Muscle layer of duodenum (tissue), 2 donors: ENCODE results near the gene UBLCP1.
"Not testable (repeated sequence)": the region's sequence is repeated elsewhere in the genome, so short reads cannot be mapped to it uniquely, and the experiment has no call there.

Source experiments
- H3K27ac ChIP-seq: one replicate; pipeline ENCODE4 v1.7.0; 2013; ENCODE audit warnings: mild to moderate bottlenecking, low read length
- H3K27me3 ChIP-seq: one replicate; pipeline ENCODE4 v1.7.0; 2013; ENCODE audit warnings: low read depth, mild to moderate bottlenecking, control low read depth, low read length
- H3K36me3 ChIP-seq, 2 donors: one replicate each; pipeline ENCODE4 v1.7.0; 2013; ENCODE audit warnings: low read length in 2 of 2, control low read depth in 1 of 2, mild to moderate bottlenecking in 1 of 2; ENCODE audit not compliant: insufficient read depth in 2 of 2, control insufficient read depth in 1 of 2
- H3K4me1 ChIP-seq, 2 donors: one replicate each; pipeline ENCODE4 v1.7.0; 2013; ENCODE audit warnings: low read length in 2 of 2, mild to moderate bottlenecking in 2 of 2, control low read depth in 1 of 2, moderate library complexity in 1 of 2; ENCODE audit not compliant: insufficient read depth in 2 of 2, control insufficient read depth in 1 of 2
- H3K4me3 ChIP-seq, 2 donors: one replicate each; pipeline ENCODE4 v1.7.0; 2013; ENCODE audit warnings: low read length in 2 of 2, low read depth in 1 of 2, mild to moderate bottlenecking in 1 of 2
- H3K9me3 ChIP-seq, 2 donors: one replicate each; pipeline ENCODE4 v1.7.0; 2013; ENCODE audit warnings: low read length in 2 of 2, control low read depth in 1 of 2, mild to moderate bottlenecking in 1 of 2; ENCODE audit not compliant: control insufficient read depth in 1 of 2
- donor health status: healthy.

Gene UBLCP1

DNA sequence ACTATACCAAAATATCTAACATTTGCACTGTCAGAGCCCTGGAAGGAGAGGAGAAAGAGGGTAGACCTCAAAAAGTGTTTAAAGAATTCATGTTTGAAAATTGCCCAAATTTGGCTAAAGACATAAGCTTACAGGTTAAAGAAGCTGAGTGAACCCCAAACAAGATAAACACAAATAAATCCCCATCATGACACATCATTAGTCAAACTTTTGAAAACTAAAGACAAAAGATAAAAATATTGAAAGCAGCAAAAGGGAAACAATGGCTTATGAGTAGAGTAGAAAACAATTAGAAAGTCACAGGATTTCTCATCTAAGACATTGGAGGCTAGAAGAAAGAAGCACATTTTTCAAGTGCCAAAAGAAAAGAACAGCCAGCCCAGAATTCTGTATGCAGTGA lies 6.1 kb upstream of the UBLCP1 start:
- H3K27ac ChIP-seq: no peak overlapping the region
- H3K36me3 ChIP-seq: no peaks in the 10 kb centered on the region
- no peaks in the 10 kb centered on the region for H3K27me3 ChIP-seq
- H3K9me3 ChIP-seq: no peaks in the 10 kb centered on the region
- H3K4me3 ChIP-seq: no peak overlapping the region
- no peaks in the 10 kb centered on the region for H3K4me1 ChIP-seq

DNA sequence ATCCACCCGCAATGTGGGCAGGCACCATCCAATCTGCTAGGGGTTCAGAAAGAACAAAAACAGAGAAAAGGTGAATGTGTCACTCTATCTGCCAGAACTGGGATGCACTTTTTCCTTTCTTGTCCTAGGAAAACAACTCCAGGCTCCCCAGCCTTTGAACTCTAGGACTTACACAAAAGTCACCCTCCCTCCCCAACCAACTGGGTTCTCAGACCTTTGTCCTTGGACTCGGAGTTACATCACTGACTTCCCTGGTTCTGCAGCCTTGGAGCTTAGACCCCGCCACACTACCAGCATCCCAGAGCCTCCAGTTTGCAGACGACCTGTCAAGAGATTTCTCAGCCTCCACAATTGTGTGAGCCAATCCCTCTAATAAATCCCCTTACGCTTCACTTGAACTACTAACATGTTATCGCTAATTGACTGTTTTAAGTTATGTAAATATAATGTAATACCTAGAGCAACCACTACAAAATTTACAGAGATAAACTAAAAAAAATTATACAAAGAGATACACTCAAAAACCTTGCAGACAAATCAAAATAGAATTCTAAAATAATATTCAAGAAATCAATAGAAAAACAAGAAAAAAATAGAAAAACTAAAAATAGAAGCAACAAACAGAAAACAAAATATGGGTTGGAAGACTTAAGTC lies 5.3 kb upstream of the UBLCP1 start:
- Histone ChIP-seq H3K4me1 (no peaks in the 10 kb centered on the region), H3K27ac (no peak overlapping the region), H3K27me3 (no peaks in the 10 kb centered on the region), H3K9me3 (no peaks in the 10 kb centered on the region), H3K4me3 (no peak overlapping the region), H3K36me3 (peaks cover 0 to 2% of the 10 kb centered on the region in 2 donors)

DNA sequence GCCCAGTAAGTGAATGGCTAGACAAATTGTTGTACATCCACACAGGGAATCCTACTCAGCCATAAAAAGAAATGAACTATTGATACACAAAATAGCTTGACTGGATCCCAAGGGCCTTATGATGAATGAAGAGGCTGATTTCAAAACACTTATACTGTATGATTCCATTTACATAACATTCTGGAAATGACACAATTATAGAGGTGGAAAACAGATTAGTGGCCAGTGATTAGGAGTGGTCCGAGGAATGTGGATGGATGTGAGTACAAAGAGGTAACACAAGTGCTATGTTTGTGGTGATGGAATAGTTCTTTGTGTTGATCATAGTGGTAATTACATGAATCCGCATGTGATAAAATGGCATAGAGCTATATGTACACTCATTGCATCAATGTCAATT lies 4.7 kb upstream of the UBLCP1 start:
- H3K9me3 ChIP-seq: no peaks in the 10 kb centered on the region
- peaks cover 0 to 4% of the 10 kb centered on the region in 2 donors for H3K36me3 ChIP-seq
- no peak overlapping the region for H3K27ac ChIP-seq
- H3K4me1 ChIP-seq: no peaks in the 10 kb centered on the region
- H3K27me3 ChIP-seq: no peaks in the 10 kb centered on the region
- H3K4me3 ChIP-seq: no peak overlapping the region

DNA sequence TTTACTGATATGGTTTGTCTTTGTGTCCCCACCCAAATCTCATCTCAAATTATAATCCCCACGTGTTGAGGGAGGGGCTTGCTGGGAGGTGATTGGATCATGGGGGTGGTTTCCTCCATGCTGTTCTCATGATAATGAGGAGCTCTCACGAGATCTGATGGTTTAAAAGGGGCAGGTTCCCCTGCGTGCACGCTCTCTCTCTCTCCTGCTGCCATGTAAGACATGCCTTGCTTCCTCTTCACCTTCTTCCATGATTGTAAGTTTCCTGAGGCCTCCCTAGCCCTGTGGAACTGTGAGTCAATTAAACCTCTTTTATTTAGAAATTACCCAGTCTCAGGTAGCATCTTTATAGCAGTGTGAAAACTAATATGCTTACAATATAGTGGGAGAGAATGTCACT lies 2.9 kb upstream of the UBLCP1 start:
- not testable (repeated sequence) for H3K36me3 ChIP-seq, H3K9me3 ChIP-seq, H3K27ac ChIP-seq, H3K27me3 ChIP-seq, H3K4me3 ChIP-seq, H3K4me1 ChIP-seq

DNA sequence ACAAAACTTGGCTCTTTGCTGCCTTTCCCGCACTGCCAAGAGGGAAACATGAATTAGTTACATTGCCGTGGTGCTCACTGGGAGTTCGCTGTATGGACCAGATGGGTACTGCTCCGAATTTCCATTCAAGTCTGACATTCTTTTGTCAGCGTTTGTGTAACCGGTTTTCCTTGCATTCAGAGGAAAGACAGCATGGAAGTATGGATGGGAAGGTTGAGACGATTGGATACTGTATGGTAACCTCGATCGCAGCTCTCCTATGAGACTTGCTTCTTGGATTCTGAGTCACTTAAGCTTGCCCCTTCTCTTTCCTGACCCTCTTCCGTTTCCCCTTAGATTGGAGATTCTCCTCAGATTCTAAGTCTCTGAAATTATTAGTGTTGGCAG lies 625 bp upstream of the UBLCP1 start:
- no peaks in the 10 kb centered on the region for H3K9me3 ChIP-seq
- peaks cover 0 to 4% of the 10 kb centered on the region in 2 donors for H3K36me3 ChIP-seq
- H3K27me3 ChIP-seq: no peaks in the 10 kb centered on the region

DNA sequence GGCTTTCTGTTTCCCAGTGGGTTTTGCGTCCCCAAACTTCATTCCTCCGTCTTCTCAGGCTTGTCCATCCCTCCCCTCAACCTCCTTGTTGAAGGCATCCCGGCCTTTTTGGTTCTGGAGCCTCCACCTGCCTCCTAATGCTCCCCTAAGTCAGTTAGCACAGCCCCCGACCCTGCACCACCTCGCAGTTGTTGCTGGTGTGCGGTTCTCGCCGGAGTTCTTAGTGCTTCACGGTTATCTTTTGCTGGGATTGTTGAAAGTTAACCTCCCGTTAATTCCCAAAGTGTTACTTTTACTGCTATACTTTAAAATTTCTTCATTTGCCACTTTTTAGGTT lies 447 bp downstream of the UBLCP1 start:
- peak overlapping the region; percentile 95 for H3K27ac ChIP-seq
- no peaks in the 10 kb centered on the region for H3K27me3 ChIP-seq

More for the DNA sequence above, 625 bp upstream of the UBLCP1 start:
- Histone ChIP-seq H3K4me1 (peaks cover 9 to 10% of the 10 kb centered on the region in 2 donors), H3K27ac (peak overlapping the region; percentile 95), H3K4me3 (peak overlapping the region; percentile 93 to 99)

DNA sequence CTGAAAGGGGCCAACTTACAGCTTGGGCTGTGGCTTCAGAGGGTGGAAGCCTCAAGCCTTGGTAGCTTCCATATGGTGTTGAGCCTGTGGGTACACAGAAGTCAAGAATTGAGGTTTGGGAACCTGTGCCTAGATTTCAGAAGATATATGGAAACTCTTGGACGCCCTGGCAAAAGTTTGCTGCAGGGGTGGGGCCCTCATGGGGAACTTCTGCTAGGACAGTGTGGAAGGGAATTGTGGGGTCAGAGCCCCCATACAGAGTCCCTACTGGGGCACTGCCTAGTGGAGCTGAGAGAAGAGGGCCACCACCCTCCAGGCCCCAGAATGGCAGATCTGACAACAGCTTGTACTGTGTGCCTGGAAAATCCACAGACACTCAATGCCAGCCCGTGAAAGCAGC lies 3.7 kb downstream of the UBLCP1 start:
- not testable (repeated sequence) for H3K9me3 ChIP-seq, H3K27me3 ChIP-seq, H3K27ac ChIP-seq, H3K4me1 ChIP-seq, H3K4me3 ChIP-seq
- peaks cover 8 to 14% of the 10 kb centered on the region in 2 donors for H3K36me3 ChIP-seq

More for the DNA sequence above, 447 bp downstream of the UBLCP1 start:
- Histone ChIP-seq H3K4me1 (peaks cover 9 to 10% of the 10 kb centered on the region in 2 donors), H3K36me3 (peaks cover 0 to 4% of the 10 kb centered on the region in 2 donors), H3K4me3 (peak overlapping the region; percentile 93 to 99), H3K9me3 (no peaks in the 10 kb centered on the region)

DNA sequence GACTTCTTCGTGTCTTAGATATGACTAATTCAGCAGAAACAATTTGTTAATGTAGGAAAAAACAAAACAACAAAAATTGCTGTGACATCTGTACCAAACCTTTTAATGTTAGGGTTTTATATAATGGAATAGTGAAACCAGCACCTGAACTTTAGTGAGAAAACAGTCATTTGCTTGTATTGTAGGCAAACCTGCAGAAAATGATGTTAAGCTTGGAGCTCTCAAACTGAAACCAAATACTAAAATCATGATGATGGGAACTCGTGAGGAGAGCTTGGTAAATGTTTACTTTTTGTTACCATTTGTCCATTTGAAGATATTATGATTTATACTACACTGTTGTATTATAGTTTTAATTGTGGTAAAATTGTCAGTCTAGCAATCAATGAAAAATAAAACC lies 6.6 kb downstream of the UBLCP1 start:
- Histone ChIP-seq H3K27me3 (no peaks in the 10 kb centered on the region), H3K9me3 (no peaks in the 10 kb centered on the region), H3K4me1 (peaks cover 0 to under 1% of the 10 kb centered on the region in 2 donors), H3K4me3 (no peak overlapping the region), H3K36me3 (peaks cover 13 to 33% of the 10 kb centered on the region in 2 donors), H3K27ac (no peak overlapping the region)

DNA sequence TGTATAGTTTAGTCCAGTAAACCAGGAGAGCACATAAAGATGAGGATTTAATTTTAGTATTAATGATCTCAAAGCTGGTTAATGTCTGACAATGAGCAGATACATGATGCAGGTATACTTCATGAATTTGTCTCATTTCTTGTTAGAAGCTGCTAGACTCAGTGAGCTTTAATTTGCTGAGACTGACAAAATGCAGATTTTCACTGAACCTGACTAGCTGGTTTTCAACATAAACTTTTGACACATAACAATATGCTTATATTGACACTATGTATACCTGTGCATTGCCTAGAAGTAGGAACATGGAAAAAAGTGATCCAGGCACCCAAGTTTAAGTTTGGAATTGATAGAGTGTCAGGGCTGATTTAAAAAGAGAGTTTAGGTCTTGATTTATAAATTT lies 10.8 kb downstream of the UBLCP1 start:
- H3K27ac ChIP-seq: no peak overlapping the region
- H3K9me3 ChIP-seq: no peaks in the 10 kb centered on the region
- no peak overlapping the region for H3K4me3 ChIP-seq
- H3K4me1 ChIP-seq: no peaks in the 10 kb centered on the region
- no peaks in the 10 kb centered on the region for H3K27me3 ChIP-seq
- peaks cover 27 to 43% of the 10 kb centered on the region in 2 donors for H3K36me3 ChIP-seq

DNA sequence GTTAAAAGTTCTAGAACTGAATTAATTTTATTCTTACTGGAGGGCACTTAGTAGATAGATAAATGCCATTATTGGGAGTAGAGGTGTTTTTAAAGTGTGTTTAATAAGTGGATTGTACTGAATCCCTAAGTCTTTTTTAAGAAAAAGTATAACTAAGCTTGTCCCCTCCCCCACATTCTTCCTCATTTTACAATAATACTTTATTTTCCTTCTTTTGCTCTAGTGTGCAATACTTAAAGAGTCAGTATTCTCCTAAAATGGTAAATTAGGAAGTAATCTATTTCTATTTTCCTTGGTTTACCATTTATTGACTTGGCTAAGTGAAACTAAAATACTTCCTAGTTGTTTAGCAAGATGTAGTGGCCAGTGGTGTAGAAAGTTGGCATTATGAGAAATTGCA lies 11.6 kb downstream of the UBLCP1 start:
- peaks cover 30 to 44% of the 10 kb centered on the region in 2 donors for H3K36me3 ChIP-seq
- H3K4me3 ChIP-seq: no peak overlapping the region
- H3K4me1 ChIP-seq: no peaks in the 10 kb centered on the region
- no peak overlapping the region for H3K27ac ChIP-seq
- no peaks in the 10 kb centered on the region for H3K9me3 ChIP-seq
- no peaks in the 10 kb centered on the region for H3K27me3 ChIP-seq

DNA sequence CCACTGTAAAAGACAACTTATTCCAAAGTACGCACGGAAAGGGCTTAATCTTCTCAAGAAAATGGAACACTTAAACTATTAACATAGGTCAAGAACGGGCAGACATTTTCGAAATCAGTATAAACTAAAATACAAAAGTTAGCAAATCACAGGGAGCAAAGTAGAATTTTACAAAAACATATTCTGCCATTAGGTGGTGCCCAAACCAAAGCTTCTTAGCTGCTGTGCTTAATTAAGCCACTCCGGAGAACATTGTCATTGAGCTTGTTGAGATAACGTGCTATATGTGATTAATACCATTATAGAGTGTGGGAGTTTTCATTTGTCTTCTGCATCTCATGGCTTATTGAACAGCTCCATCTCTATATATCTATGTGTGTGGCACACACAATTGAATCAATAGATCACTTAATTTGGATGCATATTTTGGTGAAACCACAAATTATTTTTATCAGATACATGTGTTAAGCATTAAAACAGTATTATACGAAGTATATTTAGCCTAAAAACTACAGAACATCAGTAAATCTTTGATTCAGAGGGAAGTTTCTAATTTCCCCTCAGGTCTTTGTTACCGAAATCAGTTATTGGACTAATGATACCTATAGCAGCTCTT lies 23.4 kb downstream of the UBLCP1 start:
- no peak overlapping the region for H3K4me3 ChIP-seq
- no peak overlapping the region for H3K27ac ChIP-seq
- H3K36me3 ChIP-seq: peaks cover 6 to 15% of the 10 kb centered on the region in 2 donors
- H3K4me1 ChIP-seq: no peaks in the 10 kb centered on the region
- H3K9me3 ChIP-seq: no peaks in the 10 kb centered on the region
- H3K27me3 ChIP-seq: no peaks in the 10 kb centered on the region

DNA sequence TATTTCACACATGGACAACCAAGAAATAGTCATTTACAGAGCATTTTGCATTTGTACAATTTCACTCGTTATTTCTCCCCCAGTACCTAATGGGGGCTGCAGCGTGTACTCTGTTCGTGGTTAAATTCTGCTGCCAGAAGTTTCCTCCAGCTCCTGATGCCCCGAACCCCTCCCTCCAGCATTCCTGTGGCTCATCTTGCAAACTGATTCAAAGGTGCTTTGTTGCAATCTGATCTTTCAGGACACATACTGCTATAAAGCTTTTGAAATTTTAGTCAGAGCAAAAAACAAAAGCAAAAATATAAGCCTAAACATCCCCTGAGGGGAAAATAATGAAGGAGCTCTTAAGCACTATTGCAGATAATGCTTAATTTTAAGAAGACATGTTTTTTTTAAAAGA lies 27.7 kb downstream of the UBLCP1 start:
- Histone ChIP-seq H3K4me3 (no peak overlapping the region), H3K36me3 (no peaks in the 10 kb centered on the region), H3K9me3 (no peaks in the 10 kb centered on the region), H3K4me1 (no peaks in the 10 kb centered on the region), H3K27me3 (no peaks in the 10 kb centered on the region), H3K27ac (no peak overlapping the region)
